HepG2 (cell line): ENCODE results near the gene C6orf136. TPM values are rescaled to one million over a fixed set of nuclear protein-coding genes. Genes with fewer than 3 reads are reported as not detected.

Experiments
- ARNT2 ChIP-seq: sonication (generic); formaldehyde crosslinking; IDR thresholded peaks from 2 replicates; pipeline ENCODE4 v1.8.0; 2022; ENCODE audit warnings: mild to moderate bottlenecking, low read depth, missing genetic modification reagents, moderate library complexity
- CTCF ChIP-seq: sonication (generic); formaldehyde crosslinking; IDR thresholded peaks from 2 replicates; pipeline ENCODE4 v1.5.0; 2020; ENCODE audit warnings: mild to moderate bottlenecking, missing genetic modification reagents, moderate library complexity
- FOSL1 ChIP-seq: sonication (generic); formaldehyde crosslinking; IDR thresholded peaks from 2 replicates; pipeline ENCODE4 v1.9.0; 2021; ENCODE audit warnings: missing genetic modification reagents, borderline replicate concordance
- KLF11 ChIP-seq: IDR thresholded peaks from 2 replicates; pipeline ENCODE4 v1.6.1; 2016; ENCODE audit warnings: missing compliant biosample characterization
- KLF9 ChIP-seq: IDR thresholded peaks from 2 replicates; pipeline ENCODE4 v1.6.1; 2016; ENCODE audit warnings: low read depth
- TCF12 ChIP-seq, 2 experiments: fragments of 450-650 bp in 1 of 2; sonication (generic) in 1 of 2; formaldehyde crosslinking in 1 of 2; IDR thresholded peaks; 2 replicates each; pipeline versions ENCODE4 v1.6.1 to v1.8.0; 2017 to 2022; ENCODE audit warnings: antibody characterized with exemption in 1 of 2, mild to moderate bottlenecking in 1 of 2, missing genetic modification reagents in 1 of 2, moderate library complexity in 1 of 2
- TFE3 ChIP-seq: IDR thresholded peaks from 2 replicates; pipeline ENCODE4 v1.6.1; 2016
- TSC22D2 ChIP-seq: sonication (generic); formaldehyde crosslinking; IDR thresholded peaks from 2 replicates; pipeline ENCODE4 v1.5.1; 2020; ENCODE audit warnings: missing genetic modification reagents, mild to moderate bottlenecking, borderline replicate concordance
- ZBED4 ChIP-seq: sonication (generic); formaldehyde crosslinking; IDR thresholded peaks from 2 replicates; pipeline ENCODE4 v1.4.0; 2020; ENCODE audit warnings: missing genetic modification reagents, borderline replicate concordance
- ZNF33A ChIP-seq: sonication (generic); formaldehyde crosslinking; IDR thresholded peaks from 2 replicates; pipeline ENCODE4 v1.5.1; 2020; ENCODE audit warnings: missing genetic modification reagents, mild to moderate bottlenecking, moderate library complexity, borderline replicate concordance
- ZNF512 ChIP-seq: sonication (generic); formaldehyde crosslinking; IDR thresholded peaks from 2 replicates; pipeline ENCODE4 v1.4.0; 2020; ENCODE audit warnings: mild to moderate bottlenecking, missing genetic modification reagents
- ZNF512B ChIP-seq: sonication (generic); formaldehyde crosslinking; IDR thresholded peaks from 2 replicates; pipeline ENCODE4 v1.5.1; 2020; ENCODE audit warnings: missing genetic modification reagents, mild to moderate bottlenecking, borderline replicate concordance
- ZNF558 ChIP-seq: sonication (generic); formaldehyde crosslinking; IDR thresholded peaks from 2 replicates; pipeline ENCODE4 v1.9.0; 2022; ENCODE audit warnings: mild to moderate bottlenecking, missing genetic modification reagents, borderline replicate concordance
- ZNF773 ChIP-seq: sonication (generic); formaldehyde crosslinking; IDR thresholded peaks from 2 replicates; pipeline ENCODE4 v1.4.0; 2020; ENCODE audit warnings: missing genetic modification reagents, borderline replicate concordance
- ZNF878 ChIP-seq: sonication (generic); formaldehyde crosslinking; IDR thresholded peaks from 2 replicates; pipeline ENCODE4 v1.8.1; 2023; ENCODE audit warnings: mild to moderate bottlenecking, missing genetic modification reagents, moderate library complexity
- ZSCAN21 ChIP-seq: sonication (generic); formaldehyde crosslinking; IDR thresholded peaks from 2 replicates; pipeline ENCODE4 v1.8.0; 2022; ENCODE audit warnings: mild to moderate bottlenecking, missing genetic modification reagents, moderate library complexity, borderline replicate concordance
- ZSCAN31 ChIP-seq: sonication (generic); formaldehyde crosslinking; IDR thresholded peaks from 2 replicates; pipeline ENCODE4 v1.5.0; 2020; ENCODE audit warnings: low read depth, mild to moderate bottlenecking, missing genetic modification reagents
- polyA plus RNA-seq, 8 experiments: library from polyadenylated mRNA; depleted of rRNA in 3 of 8; stranded (reverse) in 7 of 8; unstranded in 1 of 8; fragments of >200 nt; fragmentation: Illumina TruSeq in 4 of 8; extraction: Trizol in 4 of 8; gene quantifications; 2 replicates each; pipeline versions ENCODE4 v1.2.1 to v1.2.3, GENCODE V29; 2011 to 2016; ENCODE audit warnings: low read depth in 4 of 8, missing spikeins in 1 of 8, mixed read lengths in 1 of 8; ENCODE audit not compliant: insufficient read depth in 1 of 8
- total RNA-seq, 5 experiments: library from RNA; depleted of rRNA; stranded (reverse); fragments of >200 nt; fragmentation: Illumina TruSeq; extraction: Trizol; gene quantifications; 2 replicates each; pipeline ENCODE4 v1.2.3, GENCODE V29; 2016; ENCODE audit warnings: low read depth in 1 of 5

C6orf136 gene
- total and polyA plus RNA-seq, 2 of the 13 experiments (the other 11 are each of a cell fraction or from before 2014, with no cell fraction given): 12.0 to 26.2 TPM

- TF ChIP-seq ZNF33A (CRISPR knock-in tag): no peak
- TF ChIP-seq ZNF773 (CRISPR knock-in tag): no peak
- no peak for TF ChIP-seq FOSL1 (CRISPR knock-in tag)
- TF ChIP-seq CTCF (CRISPR knock-in tag): no peak
- 0 out of 2 replicates have a peak, but pooled peaks have one; percentile 10 for TF ChIP-seq ARNT2 (CRISPR knock-in tag)
- no peak; the same call in 1 of the 2 replicates for TF ChIP-seq ZSCAN21 (CRISPR knock-in tag)
- peak; percentile 26; the same call in 1 of the 2 replicates for TF ChIP-seq TFE3 (CRISPR knock-in tag)
- TF ChIP-seq ZSCAN31 (CRISPR knock-in tag): peak; percentile 48; the same call in 1 of the 2 replicates
- peak; percentile 83; the same call in 1 of the 2 replicates for TF ChIP-seq ZNF512B (CRISPR knock-in tag)
- TF ChIP-seq ZBED4 (CRISPR knock-in tag): 0 out of 2 replicates have a peak, but pooled peaks have one; percentile 21
- TF ChIP-seq ZNF878 (CRISPR knock-in tag): no peak; the same call in 1 of the 2 replicates
- no peak for TF ChIP-seq KLF9 (CRISPR knock-in tag)
- 0 out of 2 replicates have a peak, but pooled peaks have one; percentile 63 for TF ChIP-seq ZNF558 (CRISPR knock-in tag)
- 0 out of 2 replicates have a peak, but pooled peaks have one; percentile 0 for TF ChIP-seq TSC22D2
- TF ChIP-seq ZNF512 (CRISPR knock-in tag): no peak
- TF ChIP-seq TCF12 (IDR thresholded peaks at IDR 0.05): no peak
- TF ChIP-seq TCF12 (CRISPR knock-in tag; IDR thresholded peaks at IDR 0.05): peak; percentile 20; the same call in 1 of the 2 replicates
- peak; percentile 85 for TF ChIP-seq KLF11 (CRISPR knock-in tag)
Observed at GRCh38 chr6:30614843-30615218, 32.1 kb upstream of the C6orf136 start (continued).
